Glomerular visceral epithelial cell (primary cell): Measurements from ENCODE around the gene SERINC3.

Experiments used
- DNase-seq: peaks from one replicate; pipeline ENCODE4 v3.0.0-alpha.2; 2016; ENCODE audit errors: extremely low spot score

SERINC3 gene

DNA sequence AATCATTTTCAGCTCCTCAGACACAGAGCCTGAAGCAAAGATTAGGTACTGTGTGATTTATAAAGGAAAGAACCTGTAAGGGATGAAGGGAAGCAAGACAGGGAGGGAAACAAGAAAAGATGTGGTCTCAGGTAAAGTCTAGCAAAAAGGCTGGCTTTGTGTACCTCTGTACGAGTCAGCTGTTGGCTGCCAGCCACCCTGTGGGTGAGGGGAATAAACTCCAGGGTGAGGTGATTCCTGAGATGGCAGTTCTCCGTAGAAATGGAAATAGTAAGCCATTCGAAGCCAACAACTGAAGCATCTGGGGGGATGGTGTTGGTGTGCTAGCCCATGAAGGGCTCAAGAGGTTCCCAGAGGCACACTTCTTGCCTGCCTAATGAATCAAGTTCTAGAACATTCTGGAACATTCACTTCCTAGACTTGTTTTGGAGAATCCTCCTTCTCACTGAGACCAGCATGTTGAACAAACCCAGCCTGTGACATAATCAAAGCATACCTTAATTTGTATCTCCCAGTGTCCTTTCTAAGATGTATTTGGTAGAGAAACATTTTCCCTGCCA lies 56.8 kb downstream of the SERINC3 start:
- DNase-seq: no peak

DNA sequence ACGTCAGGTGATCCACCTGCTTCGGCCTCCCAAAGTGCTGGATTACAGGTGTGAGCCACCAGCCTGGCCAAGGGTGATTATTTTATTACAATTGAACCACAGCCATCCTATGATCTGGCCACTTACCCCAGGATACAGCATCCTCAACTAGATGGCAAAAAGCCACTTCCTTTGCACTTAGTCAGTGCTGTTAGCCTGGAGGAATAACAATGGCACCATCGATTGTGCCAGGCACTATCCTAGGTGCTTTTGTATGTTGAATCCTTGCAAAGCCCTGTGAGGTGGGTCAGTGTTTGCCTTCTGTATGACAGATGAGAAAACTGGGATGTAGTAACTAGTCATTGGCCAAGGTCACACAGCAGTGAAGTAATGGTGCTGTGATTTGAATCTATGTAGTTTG lies 57.4 kb downstream of the SERINC3 start:
- no peak for DNase-seq

DNA sequence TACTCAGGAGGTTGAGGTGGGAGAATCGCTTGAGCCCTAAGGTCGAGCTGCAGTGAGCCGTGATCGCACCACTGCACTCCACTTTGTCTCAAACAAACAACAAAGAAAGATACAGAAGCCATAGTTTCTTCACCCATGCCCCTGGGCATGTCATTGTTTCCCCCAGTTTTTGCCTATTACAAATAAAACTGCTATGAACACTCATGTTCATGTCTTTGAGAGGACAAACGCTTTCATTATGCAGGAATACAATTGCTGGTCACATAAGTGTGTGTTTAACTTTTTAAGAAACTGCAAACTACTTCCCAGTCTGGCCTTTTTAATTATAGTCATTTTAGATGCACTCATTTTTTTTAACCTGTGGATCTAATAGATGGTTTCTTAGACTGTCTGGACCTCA lies 58.4 kb downstream of the SERINC3 start:
- DNase-seq: no peak

DNA sequence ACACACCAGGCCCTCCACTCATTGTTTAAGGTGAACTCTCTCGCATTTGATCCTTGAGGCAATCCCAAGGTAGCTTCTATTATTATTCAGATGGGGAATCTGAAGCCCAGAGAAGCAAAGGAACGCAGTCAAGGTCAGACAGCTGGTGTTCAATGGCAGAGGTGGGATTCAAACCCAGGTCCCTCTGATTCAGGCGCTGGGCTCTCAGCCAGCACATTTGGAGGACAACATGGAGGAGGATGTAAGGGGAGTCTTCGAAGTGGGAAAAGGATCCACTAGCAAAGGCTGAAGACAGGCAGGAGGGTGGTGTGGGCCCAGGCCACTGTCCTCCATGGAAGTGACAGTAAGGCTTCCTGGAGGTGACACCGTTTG lies 60.1 kb downstream of the SERINC3 start:
- DNase-seq: no peak

DNA sequence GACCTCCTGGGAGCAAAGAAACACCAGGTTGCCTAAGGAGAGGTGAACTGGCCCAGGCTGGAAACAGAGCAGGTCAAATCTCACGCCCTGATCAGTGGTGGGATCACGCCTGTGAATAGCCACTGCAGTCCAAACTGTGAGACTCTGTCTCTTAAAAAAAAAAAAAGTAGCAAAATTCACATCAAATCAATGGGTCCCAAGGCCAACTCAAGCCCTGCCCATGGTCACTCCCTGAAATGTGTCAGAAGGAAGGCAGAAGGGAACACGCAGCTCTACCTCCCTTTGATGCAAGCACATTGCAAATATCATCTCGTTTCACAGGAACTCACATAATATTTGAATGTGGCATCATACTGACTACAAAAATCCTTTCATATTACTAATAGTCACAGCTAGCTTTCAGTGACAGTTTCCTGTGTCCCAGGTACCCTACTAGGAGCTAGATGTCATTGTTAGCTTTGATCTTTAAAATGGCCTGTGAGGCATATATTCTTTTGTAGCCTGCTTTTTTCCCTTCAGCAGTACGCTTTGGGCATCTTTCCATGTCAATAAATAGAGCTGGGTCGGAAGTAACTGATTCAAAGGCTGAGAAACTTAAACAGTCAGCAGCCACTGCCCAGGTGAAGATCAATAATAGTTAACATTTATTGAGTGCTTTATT lies 60.6 kb downstream of the SERINC3 start:
- no peak for DNase-seq

DNA sequence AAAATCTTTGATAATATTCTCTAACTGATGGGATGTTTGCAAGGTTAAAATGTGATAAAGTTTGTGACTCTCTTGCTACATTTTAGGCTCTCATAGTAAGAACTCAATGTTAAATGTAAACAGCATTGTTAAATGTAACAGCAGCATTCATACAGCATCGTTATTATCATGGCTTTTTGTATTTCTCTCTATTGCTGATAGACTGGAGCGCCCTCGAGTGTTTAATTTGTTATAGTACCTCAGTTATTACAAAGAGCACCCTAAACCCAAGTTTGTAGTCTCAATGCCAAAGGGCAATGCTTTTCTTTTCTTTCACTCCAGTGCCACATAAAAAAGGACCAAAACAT lies 61.1 kb downstream of the SERINC3 start:
- peak; percentile 40 for DNase-seq

DNA sequence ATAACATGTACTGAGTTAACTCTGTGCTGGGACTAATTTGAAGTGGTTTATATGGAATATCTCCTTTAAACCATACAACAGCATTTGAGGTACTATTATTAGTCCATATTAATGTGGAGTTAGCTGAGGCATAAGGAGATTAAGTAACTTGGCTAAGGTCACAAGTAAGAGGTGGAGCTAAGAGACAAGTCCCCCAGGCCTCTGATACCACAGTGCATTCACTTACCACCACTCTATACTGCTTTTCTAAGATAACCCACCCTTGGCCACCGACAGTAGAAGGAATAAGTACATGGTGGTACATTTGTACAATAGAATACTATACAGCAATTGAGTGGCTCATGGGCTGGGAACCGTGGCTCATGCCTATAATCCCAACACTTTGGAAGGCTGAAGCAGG lies 62.6 kb downstream of the SERINC3 start:
- DNase-seq: no peak

DNA sequence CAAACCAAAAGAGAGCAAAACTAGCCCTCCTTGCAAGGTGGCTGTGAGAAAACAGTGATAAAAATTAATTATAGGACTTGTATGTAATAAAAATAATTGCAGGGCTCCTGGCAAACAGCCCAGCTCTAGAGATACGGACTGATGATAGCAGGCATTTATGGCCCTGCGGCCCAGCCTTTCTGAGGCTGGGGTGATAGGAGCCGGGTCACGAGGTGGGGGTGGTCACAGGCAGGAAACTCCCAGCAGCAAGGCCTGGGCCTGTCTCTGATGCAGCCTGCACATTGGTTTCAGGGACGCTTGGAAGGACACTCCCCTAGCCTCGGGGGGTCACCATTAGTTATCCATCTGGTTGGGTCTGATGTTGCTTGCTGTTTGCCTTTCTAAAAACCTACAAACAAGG lies 64.9 kb downstream of the SERINC3 start:
- no peak for DNase-seq

DNA sequence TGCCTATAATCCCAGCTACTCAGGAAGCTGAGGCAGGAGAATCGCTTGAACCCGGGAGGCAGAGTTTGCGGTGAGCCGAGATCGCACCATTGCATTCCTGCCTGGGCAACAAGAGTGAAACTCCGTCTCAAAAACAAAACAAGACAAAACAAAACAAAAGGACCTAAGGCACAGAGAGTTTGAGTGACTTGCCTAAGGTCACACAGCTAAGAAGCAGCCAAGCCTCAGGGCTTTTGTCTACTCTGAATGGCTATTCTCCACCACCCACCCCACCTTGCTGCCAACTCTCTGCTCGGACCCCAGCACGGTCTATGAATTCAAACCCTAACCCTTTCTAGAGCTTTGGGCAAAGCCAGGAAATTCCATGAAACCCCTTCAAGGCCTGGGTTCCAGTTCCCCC lies 65.3 kb downstream of the SERINC3 start:
- DNase-seq: no peak

DNA sequence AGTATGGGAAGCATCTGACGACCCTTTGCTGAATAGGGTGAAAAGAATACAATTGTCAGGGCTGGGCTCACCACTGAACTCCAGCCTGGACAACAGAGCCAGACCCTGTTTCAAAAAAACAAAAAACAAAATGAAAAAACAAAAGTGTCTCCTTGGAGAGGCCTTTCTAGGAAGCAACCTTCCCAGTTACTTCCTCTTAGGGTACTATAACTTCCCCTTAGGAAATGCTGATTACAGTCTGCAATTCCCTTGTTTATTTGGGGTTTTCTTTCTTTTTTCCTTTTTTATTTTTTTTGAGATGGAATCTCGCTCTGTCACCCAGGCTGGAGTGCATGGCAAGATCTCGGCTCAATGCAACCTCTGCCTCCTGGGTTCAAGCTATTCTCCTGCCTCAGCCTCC lies 66.7 kb downstream of the SERINC3 start:
- DNase-seq: no peak

DNA sequence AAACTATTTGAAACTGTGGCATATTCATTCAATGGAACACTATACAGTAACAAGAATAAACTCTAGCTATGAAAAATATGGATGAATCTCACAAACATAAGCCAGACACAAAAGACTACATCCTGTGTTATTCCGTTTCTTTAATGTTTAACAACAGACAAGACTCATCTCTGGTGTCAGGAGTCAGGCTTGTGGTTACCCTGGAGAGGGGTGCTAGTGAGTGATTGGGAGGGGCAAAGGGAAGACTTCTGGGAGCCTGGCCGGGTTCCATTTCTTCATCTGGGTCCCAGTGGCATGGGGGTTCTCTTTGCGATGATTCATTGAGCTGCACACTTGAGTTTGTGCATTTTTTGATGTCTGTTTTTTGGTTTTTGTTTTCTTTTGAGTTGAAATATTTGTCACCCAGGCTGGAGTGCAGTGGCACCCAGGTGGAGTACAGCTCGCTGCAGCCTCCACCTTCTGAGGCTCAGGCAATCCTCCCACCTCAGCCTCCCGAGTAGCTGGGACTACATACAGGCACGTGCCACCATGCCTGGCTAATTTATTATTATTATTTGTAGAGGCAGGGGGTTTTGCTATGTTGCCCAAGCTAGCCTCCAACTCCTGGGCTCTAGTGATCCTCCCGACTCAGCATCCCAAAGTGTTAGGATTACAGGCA lies 67.4 kb downstream of the SERINC3 start:
- peak; percentile 62 for DNase-seq

DNA sequence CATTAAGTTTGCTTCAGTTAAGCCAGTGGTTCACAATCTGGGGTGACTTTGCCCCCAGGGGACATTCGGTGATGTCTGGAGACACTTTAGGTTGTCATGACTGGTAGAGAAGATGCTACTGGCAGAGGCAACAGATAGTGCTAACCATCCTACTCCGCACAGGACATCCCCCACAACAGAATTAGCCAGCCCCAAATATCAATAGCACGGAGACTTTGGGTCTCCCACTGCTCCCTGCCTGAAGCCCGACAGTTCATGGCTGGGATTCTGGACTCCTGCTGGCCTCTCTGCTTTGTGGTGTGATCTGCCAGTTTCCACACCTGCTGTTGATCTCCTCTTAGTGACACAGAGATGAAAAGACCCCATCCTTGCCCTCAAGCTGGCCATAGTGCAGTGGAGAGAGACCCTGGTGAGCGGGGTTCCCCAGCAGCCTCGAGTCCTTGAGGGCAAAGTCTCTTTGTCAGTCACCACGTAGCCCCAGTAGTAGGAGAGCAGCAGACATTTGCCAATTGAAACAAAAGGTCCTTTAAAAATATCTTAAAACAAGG lies 70.9 kb downstream of the SERINC3 start:
- no peak for DNase-seq

DNA sequence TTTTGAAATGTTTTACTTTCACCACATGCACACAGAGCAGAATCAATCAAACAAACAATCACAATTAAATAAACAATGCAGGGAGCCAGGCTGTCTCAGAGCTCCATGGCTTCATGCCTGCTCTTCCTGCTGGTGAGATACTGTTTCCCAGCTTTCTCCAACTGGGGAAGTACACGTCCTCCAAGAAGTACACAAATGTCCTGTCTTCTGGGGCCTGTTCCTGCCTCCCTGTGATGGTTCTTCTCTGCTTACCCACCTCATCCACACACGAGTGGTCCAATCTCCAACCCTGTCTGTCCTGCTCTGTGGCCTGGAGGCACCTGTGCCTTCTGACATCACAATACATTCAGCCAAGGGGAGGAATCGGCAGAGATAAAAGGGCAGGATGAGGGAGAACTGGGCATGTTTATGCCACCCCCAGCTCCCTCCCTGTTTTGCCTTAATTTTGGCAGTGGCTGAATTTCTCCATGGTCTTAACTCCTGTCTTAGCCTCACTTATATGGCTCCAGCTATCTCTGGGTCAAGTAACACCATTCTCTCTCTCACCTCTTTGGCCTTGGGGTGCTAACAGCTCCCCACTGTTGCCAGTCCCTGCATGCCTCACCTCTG lies 71.5 kb downstream of the SERINC3 start:
- no peak for DNase-seq

DNA sequence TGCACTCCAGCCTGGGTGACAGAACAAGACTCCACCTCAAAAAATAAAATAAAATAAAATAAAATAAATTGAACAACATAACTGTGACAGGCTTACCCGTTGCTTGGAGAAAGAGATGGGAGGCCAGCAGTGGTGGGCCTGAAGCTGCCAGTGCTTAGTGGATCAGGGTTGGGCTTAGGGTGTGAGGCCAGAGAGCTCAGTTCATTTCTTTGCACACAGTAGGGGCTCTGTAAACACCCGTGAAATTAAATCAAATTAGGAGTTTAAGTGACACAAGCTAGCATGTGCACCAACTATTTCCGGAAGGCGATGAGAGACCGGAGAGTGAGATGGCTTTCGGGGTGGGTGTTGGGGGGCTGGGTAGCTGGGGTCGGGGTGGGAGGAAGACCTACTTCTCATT lies 72.0 kb downstream of the SERINC3 start:
- DNase-seq: no peak

DNA sequence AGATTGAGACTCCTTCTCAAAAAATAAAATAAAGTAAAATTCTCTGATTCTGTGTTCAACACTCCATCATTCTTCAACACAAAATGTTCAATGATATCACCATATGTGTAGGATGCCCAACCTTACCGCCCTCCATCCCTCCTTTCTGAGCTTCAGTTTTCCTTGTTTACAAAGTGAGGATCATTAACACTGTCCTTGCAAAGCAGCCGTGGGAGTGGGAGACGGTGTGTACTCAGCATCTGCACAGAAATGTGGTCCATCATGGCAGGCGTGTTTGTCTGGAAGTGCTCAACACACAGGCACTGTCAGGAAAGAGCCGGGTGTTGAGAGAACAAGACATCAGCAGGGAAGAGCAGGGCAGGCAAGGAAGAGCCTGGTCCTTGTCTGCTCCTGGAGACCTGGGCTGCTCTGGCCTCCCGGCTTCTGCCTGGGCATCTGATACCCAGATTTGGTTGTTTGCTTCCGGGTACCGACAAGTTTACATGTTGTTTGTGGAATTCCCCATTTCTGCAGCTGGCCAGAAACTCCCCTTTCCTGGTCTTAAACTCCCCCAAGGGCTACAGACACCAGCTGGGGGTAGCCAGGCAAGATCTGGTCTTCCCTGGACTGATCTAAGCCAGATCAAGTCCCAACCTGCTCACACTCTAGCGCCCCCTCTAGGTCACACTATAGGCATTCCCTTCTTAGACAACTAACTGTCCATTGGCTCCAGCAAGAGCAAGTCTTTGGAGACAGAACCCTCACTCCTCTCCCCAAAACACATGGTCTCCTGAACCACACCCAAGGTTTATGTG lies 72.9 kb downstream of the SERINC3 start:
- no peak for DNase-seq

DNA sequence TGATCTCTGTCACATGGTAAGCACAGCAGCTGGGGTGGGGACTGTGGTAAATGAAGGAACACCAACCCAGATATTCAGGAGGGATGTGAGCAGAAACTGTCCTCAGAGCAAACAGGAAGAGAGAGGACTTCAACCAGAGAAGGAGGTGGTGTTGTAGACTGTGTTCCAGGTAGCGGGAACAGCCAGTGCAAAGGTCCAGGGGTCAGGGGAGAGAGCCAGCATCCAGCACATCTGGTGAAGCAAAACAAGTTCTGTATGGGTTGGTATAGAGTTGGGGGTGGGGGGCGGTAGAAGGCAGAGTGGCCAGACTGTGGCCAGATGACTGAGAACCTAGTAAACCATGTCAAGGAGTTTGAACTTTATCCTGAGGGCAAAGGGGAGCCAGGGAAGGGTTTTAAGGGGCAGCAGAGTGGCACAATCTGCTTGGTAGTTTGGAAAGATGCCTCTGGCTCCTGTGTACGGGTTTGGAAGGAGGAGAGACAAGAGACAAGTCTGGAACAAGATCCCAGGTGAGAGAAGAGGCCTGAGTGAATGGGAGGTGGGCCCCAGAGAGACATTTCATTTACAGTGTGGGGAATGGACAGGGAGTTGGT lies 73.9 kb downstream of the SERINC3 start:
- DNase-seq: no peak
